Left hindlimb (tissue), 1 donor: Measurements from ENCODE around the gene EMILIN1.

ENCODE experiments used
- DNase-seq: peaks from one replicate; pipeline ENCODE4 v3.0.0-alpha.2; 2018

Gene EMILIN1

GRCh38 chr2:27081984-27082772, 3.8 kb downstream of the EMILIN1 start:
- DNase-seq: no peak

DNA sequence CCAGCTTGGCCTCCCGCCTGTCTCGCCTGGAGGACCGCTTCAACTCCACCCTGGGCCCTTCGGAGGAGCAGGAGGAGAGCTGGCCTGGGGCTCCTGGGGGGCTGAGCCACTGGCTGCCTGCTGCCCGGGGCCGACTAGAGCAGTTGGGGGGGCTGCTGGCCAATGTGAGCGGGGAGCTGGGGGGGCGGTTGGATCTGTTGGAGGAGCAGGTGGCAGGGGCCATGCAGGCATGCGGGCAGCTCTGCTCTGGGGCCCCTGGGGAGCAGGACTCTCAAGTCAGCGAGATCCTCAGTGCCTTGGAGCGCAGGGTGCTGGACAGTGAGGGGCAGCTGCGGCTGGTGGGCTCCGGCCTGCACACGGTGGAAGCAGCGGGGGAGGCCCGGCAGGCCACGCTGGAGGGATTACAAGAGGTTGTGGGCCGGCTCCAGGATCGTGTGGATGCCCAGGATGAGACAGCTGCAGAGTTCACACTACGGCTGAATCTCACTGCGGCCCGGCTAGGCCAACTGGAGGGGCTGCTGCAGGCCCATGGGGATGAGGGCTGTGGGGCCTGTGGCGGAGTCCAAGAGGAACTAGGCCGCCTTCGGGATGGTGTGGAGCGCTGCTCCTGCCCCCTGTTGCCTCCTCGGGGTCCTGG, 4.5 kb downstream of the EMILIN1 start:
- DNase-seq: no peak

DNA sequence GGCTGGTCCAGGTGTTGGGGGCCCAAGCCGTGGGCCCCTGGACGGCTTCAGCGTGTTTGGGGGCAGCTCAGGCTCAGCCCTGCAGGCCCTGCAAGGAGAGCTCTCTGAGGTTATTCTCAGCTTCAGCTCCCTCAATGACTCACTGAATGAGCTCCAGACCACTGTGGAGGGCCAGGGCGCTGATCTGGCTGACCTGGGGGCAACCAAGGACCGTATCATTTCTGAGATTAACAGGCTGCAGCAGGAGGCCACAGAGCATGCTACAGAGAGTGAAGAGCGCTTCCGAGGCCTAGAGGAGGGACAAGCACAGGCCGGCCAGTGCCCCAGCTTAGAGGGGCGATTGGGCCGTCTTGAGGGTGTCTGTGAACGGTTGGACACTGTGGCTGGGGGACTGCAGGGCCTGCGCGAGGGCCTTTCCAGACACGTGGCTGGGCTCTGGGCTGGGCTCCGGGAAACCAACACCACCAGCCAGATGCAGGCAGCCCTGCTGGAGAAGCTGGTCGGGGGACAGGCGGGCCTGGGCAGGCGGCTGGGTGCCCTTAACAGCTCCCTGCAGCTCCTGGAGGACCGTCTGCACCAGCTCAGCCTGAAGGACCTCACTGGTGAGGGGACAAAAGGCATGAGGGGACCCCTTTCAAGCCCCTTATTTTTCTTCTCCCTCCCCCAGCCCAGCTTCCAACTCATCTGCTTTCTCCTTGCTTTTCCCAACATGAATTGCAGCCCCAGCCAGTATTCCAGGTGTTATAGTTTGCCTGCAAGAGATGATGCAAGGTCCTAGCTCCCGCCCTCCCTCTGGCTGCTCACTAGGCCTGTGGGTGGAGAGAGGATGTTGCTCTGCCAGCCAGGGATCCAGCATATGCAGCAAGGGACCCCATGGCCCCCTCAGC, 5.2 kb downstream of the EMILIN1 start:
- no peak for DNase-seq

GRCh38 chr2:27084297-27085061, 6.1 kb downstream of the EMILIN1 start:
- DNase-seq: no peak

DNA sequence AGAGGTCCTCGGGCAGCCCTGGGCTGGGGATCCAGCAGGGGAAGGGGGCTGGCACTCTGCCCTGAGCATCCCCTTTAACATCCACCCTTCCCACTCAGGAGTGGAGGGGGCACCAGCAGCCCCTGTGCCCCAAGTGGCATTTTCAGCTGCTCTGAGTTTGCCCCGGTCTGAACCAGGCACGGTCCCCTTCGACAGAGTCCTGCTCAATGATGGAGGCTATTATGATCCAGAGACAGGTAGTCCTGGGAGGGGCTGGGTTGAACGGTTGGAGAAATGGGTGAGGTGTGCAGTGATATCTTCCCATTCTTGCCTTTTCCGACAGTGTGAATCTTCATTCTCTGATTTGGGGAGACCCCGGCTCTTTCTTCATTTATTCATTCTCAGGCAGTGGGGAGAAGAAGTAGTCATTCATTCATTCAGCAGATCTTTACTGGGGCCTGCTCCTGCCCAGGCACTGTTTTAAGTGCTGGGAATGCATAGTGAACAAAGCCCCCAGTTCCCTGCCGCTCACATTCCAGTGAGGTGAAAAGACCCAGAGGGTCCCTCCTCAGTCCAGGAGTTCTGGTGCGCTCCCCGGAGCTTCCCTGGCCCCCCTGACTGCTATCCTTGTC, 6.8 kb downstream of the EMILIN1 start:
- DNase-seq: peak; percentile 28

DNA sequence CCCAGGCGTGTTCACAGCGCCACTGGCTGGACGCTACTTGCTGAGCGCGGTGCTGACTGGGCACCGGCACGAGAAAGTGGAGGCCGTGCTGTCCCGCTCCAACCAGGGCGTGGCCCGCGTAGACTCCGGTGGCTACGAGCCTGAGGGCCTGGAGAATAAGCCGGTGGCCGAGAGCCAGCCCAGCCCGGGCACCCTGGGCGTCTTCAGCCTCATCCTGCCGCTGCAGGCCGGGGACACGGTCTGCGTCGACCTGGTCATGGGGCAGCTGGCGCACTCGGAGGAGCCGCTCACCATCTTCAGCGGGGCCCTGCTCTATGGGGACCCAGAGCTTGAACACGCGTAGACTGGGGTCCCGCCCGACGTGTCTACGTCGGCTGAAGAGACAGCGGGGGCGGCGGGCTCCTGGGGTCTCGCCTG, 7.3 kb downstream of the EMILIN1 start:
- peak; percentile 69 for DNase-seq

- DNase-seq: peak; percentile 97
Measured at GRCh38 chr2:27086090-27086723, 7.8 kb downstream of the EMILIN1 start.

- DNase-seq: no peak
Measured at GRCh38 chr2:27086724-27087593, 8.5 kb downstream of the EMILIN1 start, which contains the start of gene KHK. KHK (plus strand) TSS chr2:27086772; CDS start chr2:27087260, 488 bp downstream.

DNA sequence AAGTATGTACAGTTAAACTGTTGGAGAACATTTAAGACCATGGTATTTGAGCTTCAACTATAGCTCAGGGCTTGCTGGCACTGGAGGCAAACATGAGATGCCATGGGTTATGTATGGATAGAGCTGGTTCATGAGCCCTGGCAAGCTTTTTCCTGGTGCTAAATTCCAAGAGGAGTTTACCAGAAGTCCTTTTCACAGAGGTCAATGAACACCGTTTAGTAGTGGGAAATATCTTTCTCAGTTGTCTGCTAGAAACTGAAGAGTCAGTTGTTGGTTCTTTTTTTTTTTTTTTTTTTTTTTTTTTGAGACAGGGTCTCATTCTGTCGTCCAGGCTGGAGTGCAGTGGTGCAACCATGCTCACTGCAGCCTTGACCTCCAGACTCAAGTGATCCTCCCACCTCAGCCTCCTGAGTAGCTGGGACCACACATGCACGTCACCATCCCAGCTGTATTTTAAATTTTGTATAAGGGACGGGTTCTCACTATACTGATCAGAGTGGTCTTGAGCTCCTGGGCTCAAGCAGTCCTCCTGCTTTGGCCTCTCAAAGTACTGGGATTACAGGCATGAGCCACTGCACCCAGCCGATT, 9.5 kb downstream of the EMILIN1 start:
- DNase-seq: peak; percentile 13

DNA sequence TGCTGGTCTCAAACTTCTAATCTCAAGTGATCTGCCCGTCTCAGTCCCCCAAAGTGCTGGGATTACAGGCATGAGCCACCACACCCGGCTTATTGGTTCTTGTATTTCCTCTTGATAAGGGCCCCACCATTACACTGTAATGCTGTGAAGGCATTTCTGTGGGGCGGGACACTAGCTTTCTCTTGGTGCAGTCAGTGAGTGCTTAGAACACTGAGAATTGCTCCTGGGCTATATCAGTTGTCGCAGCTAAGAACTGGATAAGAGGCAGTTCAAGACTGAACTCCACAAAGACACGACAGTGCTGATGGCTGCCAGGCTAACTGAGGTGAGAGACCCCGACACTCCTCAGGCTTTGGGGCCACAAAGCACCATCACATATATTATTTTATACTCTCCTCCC, 10.2 kb downstream of the EMILIN1 start:
- peak; percentile 12 for DNase-seq

DNA sequence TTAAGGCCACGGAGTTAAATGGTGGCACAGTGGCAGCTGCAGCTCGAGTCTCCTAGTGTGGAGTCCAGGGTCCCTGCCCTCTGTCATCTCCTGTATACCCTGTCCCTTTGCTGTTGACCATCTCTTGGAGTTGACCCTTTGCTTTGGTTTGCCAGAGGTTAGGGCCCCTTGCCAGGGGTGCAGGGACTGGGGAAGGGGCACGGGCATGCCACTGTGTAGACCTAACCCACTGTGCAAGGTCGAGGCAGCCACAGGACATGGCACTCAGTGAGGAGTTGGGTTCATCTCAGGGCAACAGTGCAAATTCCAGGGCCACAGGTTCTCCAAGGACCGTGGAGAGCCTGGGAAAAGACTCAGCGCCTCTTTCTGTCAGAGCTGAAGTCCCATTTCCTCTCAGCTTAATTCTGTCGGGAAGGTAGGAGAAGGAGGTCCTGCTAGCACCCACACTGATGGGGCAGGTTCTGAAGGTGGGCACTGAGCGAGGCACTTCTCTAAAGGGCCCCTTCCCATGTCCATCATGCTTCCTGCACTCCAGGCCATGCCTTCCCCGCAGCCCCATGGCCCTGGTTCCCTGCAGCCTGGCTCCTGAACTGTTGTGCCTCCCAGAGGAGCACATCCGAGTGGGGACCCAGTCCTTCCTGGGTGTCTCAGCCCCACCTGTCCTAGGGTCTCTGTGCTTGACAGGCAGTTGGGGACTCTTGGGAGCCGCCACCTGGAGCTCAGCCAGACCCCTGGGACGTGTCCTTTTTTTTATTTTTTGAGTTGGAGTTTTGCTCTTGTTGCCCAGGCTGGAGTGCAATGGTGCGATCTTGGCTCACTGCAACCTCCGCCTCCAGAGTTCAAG, 10.9 kb downstream of the EMILIN1 start:
- peak; percentile 22 for DNase-seq

GRCh38 chr2:27091746-27092695, 13.6 kb downstream of the EMILIN1 start:
- peak; percentile 13 for DNase-seq

- DNase-seq: peak; percentile 31
Measured at GRCh38 chr2:27092696-27093429, 14.4 kb downstream of the EMILIN1 start.

- DNase-seq: peak; percentile 3
Measured at GRCh38 chr2:27093430-27094352, 15.3 kb downstream of the EMILIN1 start.

DNA sequence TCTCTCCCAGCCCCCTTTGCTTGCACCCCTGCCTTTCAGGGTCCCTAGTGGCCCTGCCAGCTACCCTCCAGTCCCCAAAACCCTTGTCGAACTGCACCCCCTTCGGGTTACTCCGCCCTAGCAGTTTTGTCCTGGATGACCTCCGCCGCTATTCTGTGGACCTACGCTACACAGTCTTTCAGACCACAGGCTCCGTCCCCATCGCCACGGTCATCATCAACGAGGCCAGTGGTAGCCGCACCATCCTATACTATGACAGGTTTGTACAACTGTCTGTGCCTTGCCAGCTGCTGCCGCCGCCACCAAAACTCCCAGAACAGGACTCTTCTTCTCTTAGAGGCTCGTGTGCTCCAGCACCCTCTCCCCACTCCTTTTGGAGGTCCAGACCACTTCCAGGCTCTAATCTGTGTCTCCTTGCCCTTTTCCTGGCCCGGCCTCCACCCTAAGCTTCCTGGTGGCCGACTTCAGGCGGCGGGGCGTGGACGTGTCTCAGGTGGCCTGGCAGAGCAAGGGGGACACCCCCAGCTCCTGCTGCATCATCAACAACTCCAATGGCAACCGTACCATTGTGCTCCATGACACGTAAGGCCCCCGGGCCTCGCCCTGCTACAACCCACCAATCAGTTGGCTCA, 16.1 kb downstream of the EMILIN1 start:
- DNase-seq: peak; percentile 14

DNA sequence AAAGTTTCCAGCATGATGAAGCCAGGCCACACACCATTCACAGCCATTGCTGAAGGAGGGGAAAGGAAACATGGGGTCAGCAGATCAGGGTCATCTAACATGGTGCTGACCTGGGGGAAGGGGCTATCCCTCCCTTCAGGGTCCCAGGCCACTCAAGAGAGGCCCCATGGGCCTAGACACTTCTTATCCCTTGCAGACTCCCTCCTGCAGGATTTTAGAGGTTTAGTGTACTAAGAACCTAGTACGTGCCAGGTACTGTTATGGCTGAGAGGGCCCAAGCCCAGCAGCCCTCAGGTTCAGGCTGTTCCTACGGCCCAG, 17.0 kb downstream of the EMILIN1 start:
- DNase-seq: no peak
